AG09309 (cell line): ENCODE results near the gene IL5RA.

ENCODE experiments used
- DNase-seq: peaks from one replicate; pipeline ENCODE4 v3.0.0-alpha.2; 2010; ENCODE audit warnings: low read depth
- H3K4me3 ChIP-seq: 2 replicates; pipeline ENCODE4 v1.5.1; 2011; ENCODE audit warnings: mild to moderate bottlenecking, low read depth, low read length, moderate library complexity; ENCODE audit not compliant: control insufficient read depth
- CTCF ChIP-seq: IDR thresholded peaks from 2 replicates; pipeline ENCODE4 v1.5.1; 2011; ENCODE audit warnings: mild to moderate bottlenecking, low read depth, low read length, inconsistent platforms; ENCODE audit not compliant: insufficient read depth, control insufficient read depth; ENCODE audit errors: missing control alignments

IL5RA gene

DNA sequence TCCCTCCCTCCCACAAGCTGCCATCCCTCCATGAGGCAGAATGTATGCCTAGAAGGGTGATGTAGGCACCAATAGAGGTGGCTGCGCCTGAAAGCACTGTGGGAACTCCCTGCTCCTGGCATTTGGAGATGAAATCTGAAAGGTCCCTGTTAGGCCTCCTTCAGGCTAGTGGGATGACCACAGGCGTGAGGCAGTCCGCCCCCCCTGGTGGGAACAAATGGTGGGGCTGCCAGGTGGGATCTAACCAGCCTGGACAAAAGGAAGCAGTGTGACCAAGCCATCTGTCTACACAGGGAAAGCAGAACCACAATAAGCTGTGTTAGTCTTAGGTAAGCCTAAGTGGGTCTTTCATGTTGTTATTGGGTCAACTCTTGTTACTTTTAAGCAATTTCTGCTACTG, 25.3 kb downstream of the IL5RA start:
- TF ChIP-seq CTCF: no peak
- H3K4me3 ChIP-seq: no peak overlapping the region
- no peak for DNase-seq

GRCh38 chr3:3082234-3082924, 27.8 kb downstream of the IL5RA start:
- TF ChIP-seq CTCF: no peak
- no peak for DNase-seq
- H3K4me3 ChIP-seq: no peak overlapping the region

- no peak for DNase-seq
- H3K4me3 ChIP-seq: no peak overlapping the region
- no peak for TF ChIP-seq CTCF
These were observed 28.6 kb downstream of the IL5RA start for GRCh38 chr3:3081381-3082233.

- no peak overlapping the region for H3K4me3 ChIP-seq
- DNase-seq: no peak
- TF ChIP-seq CTCF: no peak
These were observed 29.9 kb downstream of the IL5RA start for GRCh38 chr3:3080309-3080708.

DNA sequence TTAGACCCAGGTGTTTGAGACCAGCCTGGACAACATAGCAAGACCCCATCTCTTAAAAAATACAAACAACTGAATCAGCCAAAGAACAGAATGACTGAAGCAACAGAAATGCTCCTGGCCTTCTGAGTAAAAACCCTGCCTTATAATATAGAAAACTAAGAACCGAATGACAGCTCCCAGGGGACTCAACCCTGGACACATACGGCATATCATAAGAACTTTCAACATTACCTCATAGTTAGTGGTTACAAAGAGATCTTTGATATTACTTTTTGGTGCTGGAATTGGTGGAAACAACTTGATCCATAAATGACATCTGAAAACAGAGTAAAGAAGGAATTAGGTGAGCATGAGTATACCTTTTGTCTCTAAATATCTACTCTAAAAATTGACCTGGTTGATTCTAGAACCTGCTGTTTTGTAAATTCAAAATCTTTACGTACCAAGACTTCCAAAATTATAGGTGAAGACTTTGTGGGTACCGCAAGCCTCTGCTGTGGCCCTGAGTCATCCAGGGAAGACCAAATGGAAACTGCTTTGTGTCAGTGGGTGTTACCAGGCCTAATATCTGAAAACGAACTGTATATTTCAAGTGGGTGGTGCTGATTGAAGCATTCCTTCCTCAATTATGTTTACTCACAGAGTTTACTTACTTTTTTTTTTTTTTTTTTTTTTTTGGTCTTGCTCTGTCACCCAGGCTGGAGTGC, 35.5 kb downstream of the IL5RA start:
- TF ChIP-seq CTCF: no peak
- no peak overlapping the region for H3K4me3 ChIP-seq
- DNase-seq: no peak

- DNase-seq: no peak
- TF ChIP-seq CTCF: no peak
- no peak overlapping the region for H3K4me3 ChIP-seq
These were observed 39.0 kb downstream of the IL5RA start for GRCh38 chr3:3071136-3071535.
